RWPE1 (cell line): Measurements from ENCODE around the gene NUBPL.
A peak's percentile ranks its signal among the peaks of the same experiment; 100 is the strongest.

ENCODE experiments used
- CTCF ChIA-PET: fragments of 350-600 bp; sonication (Branson Sonifier 250); formaldehyde crosslinking; extraction: SDS; loops from one replicate; lab custom pipeline; 2021; lab: Yijun Ruan, JAX
- POLR2A ChIA-PET: fragments of 400-600 bp; formaldehyde crosslinking; extraction: SDS; loops from one replicate; lab custom pipeline; 2020; ENCODE audit warnings: antibody characterized with exemption; ENCODE audit not compliant: low non-redundant PET; lab: Yijun Ruan, JAX
- DNase-seq: peaks from one replicate; pipeline ENCODE4 v3.0.0; 2012; ENCODE audit warnings: low spot score
- H3K27ac ChIP-seq: fragments of 450-650 bp; 2 replicates; pipeline ENCODE4 v1.5.1; 2017
- CTCF ChIP-seq: fragments of 450-650 bp; conservative IDR thresholded peaks from 2 replicates; pipeline ENCODE4 v1.5.1; 2017; ENCODE audit warnings: low read depth, mild to moderate bottlenecking

The NUBPL gene

GRCh38 chr14:31819281-31819680 lies 258.1 kb downstream of the NUBPL start:
- TF ChIP-seq CTCF, result no peak
- DNase-seq, result peak; percentile 7
- CTCF ChIA-PET, result no interaction called here
- H3K27ac ChIP-seq, result no peak overlapping the region
- POLR2A ChIA-PET, result no interaction called here

GRCh38 chr14:31825459-31825858 lies 264.3 kb downstream of the NUBPL start:
- H3K27ac ChIP-seq, result no peak overlapping the region
- TF ChIP-seq CTCF, result no peak
- ChIA-PET POLR2A (no interaction called here), CTCF (no interaction called here)
- DNase-seq, result no peak

GRCh38 chr14:31827325-31827724 lies 266.1 kb downstream of the NUBPL start:
- H3K27ac ChIP-seq, result no peak overlapping the region
- no peak for TF ChIP-seq CTCF
- ChIA-PET CTCF (no interaction called here), POLR2A (no interaction called here)
- DNase-seq, result no peak

- TF ChIP-seq CTCF, result no peak
- ChIA-PET CTCF (interaction anchor here (0.6 to 0.7 kb wide), 2 partner anchors 132 to 712 kb away, joined by 3 read pairs; no protein-coding TSS in a partner anchor), POLR2A (no interaction called here)
- no peak overlapping the region for H3K27ac ChIP-seq
- DNase-seq, result peak; percentile 25
These were observed 268.0 kb downstream of the NUBPL start for GRCh38 chr14:31828946-31829868.

GRCh38 chr14:31834616-31835015 lies 273.4 kb downstream of the NUBPL start:
- ChIA-PET CTCF (no interaction called here), POLR2A (no interaction called here)
- no peak for DNase-seq
- no peak overlapping the region for H3K27ac ChIP-seq
- no peak for TF ChIP-seq CTCF

- ChIA-PET POLR2A (no interaction called here), CTCF (no interaction called here)
- no peak for DNase-seq
- H3K27ac ChIP-seq, result no peak overlapping the region
- no peak for TF ChIP-seq CTCF
These were observed 273.8 kb downstream of the NUBPL start for GRCh38 chr14:31835049-31835448.
